Erythroblast (primary cell): ENCODE data around the gene ABHD4.

ENCODE experiments used
- GATA1 ChIP-seq: IDR thresholded peaks from 2 replicates; pipeline ENCODE4 v1.6.1; 2011; ENCODE audit warnings: low read depth, mild to moderate bottlenecking, control low read depth, low read length, moderate library complexity
- POLR2A ChIP-seq: IDR thresholded peaks from 2 replicates; pipeline ENCODE4 v1.6.1; 2011; ENCODE audit warnings: mild to moderate bottlenecking, low read length

- no peak for TF ChIP-seq POLR2A
- TF ChIP-seq GATA1, result no peak
Measured at GRCh38 chr14:22552001-22552826, 45.9 kb upstream of the ABHD4 start.
